H9 (cell line): ENCODE measurements around the gene USH2A. TPM values are rescaled to one million over a fixed set of nuclear protein-coding genes. Genes with fewer than 3 reads are reported as not detected.

Experiments
- DNase-seq: peaks from one replicate; pipeline ENCODE4 v3.0.0-alpha.2; 2017
- H2AFZ ChIP-seq: one replicate; pipeline ENCODE4 v1.6.1; 2013; ENCODE audit warnings: mild to moderate bottlenecking, low read length, control low read depth, moderate library complexity
- H2AK5ac ChIP-seq: 2 replicates; pipeline ENCODE4 v1.6.1; 2013; ENCODE audit warnings: low read length, control low read depth, mixed read lengths; ENCODE audit not compliant: insufficient read length
- H2BK120ac ChIP-seq: one replicate; pipeline ENCODE4 v1.6.1; 2013; ENCODE audit warnings: low read depth, mild to moderate bottlenecking, low read length, control low read depth, inconsistent platforms; ENCODE audit not compliant: poor library complexity, severe bottlenecking
- H2BK12ac ChIP-seq: 2 replicates; pipeline ENCODE4 v1.6.1; 2013; ENCODE audit warnings: low read length, control low read depth, mixed read lengths, low read depth; ENCODE audit not compliant: insufficient read length
- H2BK15ac ChIP-seq: 2 replicates; pipeline ENCODE4 v1.6.1; 2013; ENCODE audit warnings: low read depth, low read length, control low read depth
- H2BK20ac ChIP-seq: one replicate; pipeline ENCODE4 v1.6.1; 2013; ENCODE audit warnings: low read depth, mild to moderate bottlenecking, low read length, control low read depth, inconsistent platforms; ENCODE audit not compliant: poor library complexity, severe bottlenecking
- H2BK5ac ChIP-seq: 2 replicates; pipeline ENCODE4 v1.6.1; 2013; ENCODE audit warnings: low read length, control low read depth, mixed read lengths; ENCODE audit not compliant: insufficient read length
- H3K14ac ChIP-seq: 2 replicates; pipeline ENCODE4 v1.6.1; 2013; ENCODE audit warnings: low read length, control low read depth; ENCODE audit not compliant: insufficient read depth
- H3K18ac ChIP-seq: 2 replicates; pipeline ENCODE4 v1.6.1; 2013; ENCODE audit warnings: low read depth, mild to moderate bottlenecking, mixed read lengths, low read length, control low read depth; ENCODE audit not compliant: insufficient read length
- H3K23ac ChIP-seq: 2 replicates; pipeline ENCODE4 v1.6.1; 2013; ENCODE audit warnings: low read length, control low read depth, mixed read lengths, low read depth; ENCODE audit not compliant: insufficient read length
- H3K23me2 ChIP-seq: 2 replicates; pipeline ENCODE4 v1.6.1; 2013; ENCODE audit warnings: low read depth, mild to moderate bottlenecking, mixed read lengths, low read length, control low read depth; ENCODE audit not compliant: insufficient read length, poor library complexity, severe bottlenecking
- H3K27ac ChIP-seq: 2 replicates; pipeline ENCODE4 v1.5.1; 2013; ENCODE audit warnings: low read length, control low read depth, mixed read lengths, low read depth; ENCODE audit not compliant: insufficient read length
- H3K27me3 ChIP-seq: 2 replicates; pipeline ENCODE4 v1.6.1; 2013; ENCODE audit warnings: low read length, control low read depth, inconsistent platforms; ENCODE audit not compliant: insufficient read depth
- H3K4ac ChIP-seq: 2 replicates; pipeline ENCODE4 v1.6.1; 2013; ENCODE audit warnings: low read depth, mild to moderate bottlenecking, control low read depth, inconsistent platforms, low read length, moderate library complexity
- H3K4me1 ChIP-seq: 2 replicates; pipeline ENCODE4 v1.6.1; 2013; ENCODE audit warnings: low read length, control low read depth, inconsistent platforms; ENCODE audit not compliant: insufficient read depth
- H3K4me2 ChIP-seq: 2 replicates; pipeline ENCODE4 v1.6.1; 2013; ENCODE audit warnings: low read length, control low read depth, mixed read lengths; ENCODE audit not compliant: insufficient read length, insufficient read depth
- H3K56ac ChIP-seq: 2 replicates; pipeline ENCODE4 v1.6.1; 2013; ENCODE audit warnings: low read depth, mild to moderate bottlenecking, mixed read lengths, low read length, control low read depth; ENCODE audit not compliant: insufficient read length
- H3K79me1 ChIP-seq: 2 replicates; pipeline ENCODE4 v1.6.1; 2013; ENCODE audit warnings: low read depth, mild to moderate bottlenecking, moderate library complexity, low read length, control low read depth, inconsistent platforms; ENCODE audit not compliant: insufficient read depth, poor library complexity, severe bottlenecking
- H3K79me2 ChIP-seq: 2 replicates; pipeline ENCODE4 v1.6.1; 2013; ENCODE audit warnings: low read length, control low read depth, inconsistent platforms; ENCODE audit not compliant: insufficient read depth
- H3K9ac ChIP-seq: 2 replicates; pipeline ENCODE4 v1.6.1; 2013; ENCODE audit warnings: low read length, control low read depth, mixed read lengths; ENCODE audit not compliant: insufficient read length; ENCODE audit errors: extremely low read depth
- H3K9me3 ChIP-seq: one replicate; pipeline ENCODE4 v1.6.1; 2013; ENCODE audit warnings: low read depth, low read length, inconsistent platforms; ENCODE audit not compliant: control insufficient read depth
- H3T11ph ChIP-seq: one replicate; pipeline ENCODE4 v1.6.1; 2013; ENCODE audit warnings: mild to moderate bottlenecking, low read length, control low read depth, inconsistent platforms
- H4K20me1 ChIP-seq: one replicate; pipeline ENCODE4 v1.6.1; 2013; ENCODE audit not compliant: control insufficient read depth, insufficient read length, insufficient read depth
- H4K5ac ChIP-seq: 2 replicates; pipeline ENCODE4 v1.6.1; 2013; ENCODE audit warnings: low read depth, mild to moderate bottlenecking, mixed read lengths, low read length, control low read depth; ENCODE audit not compliant: insufficient read length
- H4K8ac ChIP-seq: replicated peaks from 2 replicates; pipeline ENCODE4 v1.6.1; 2013; ENCODE audit warnings: low read length, control low read depth, mixed read lengths, low read depth; ENCODE audit not compliant: insufficient read length
- H4K91ac ChIP-seq: 2 replicates; pipeline ENCODE4 v1.6.1; 2013; ENCODE audit warnings: low read depth, mild to moderate bottlenecking, moderate library complexity, mixed read lengths, low read length, control low read depth; ENCODE audit not compliant: insufficient read length
- H3K27ac Mint-ChIP-seq, 3 experiments: 2 replicates in 2 of 3; 3 replicates in 1 of 3; pipeline ENCODE4 v1.8.0; 2020 to 2021; ENCODE audit warnings: mixed read lengths in 3 of 3, mild to moderate bottlenecking in 1 of 3, moderate library complexity in 1 of 3
- H3K27me3 Mint-ChIP-seq: 2 replicates; pipeline ENCODE4 v1.8.0; 2021; ENCODE audit warnings: low read depth, mild to moderate bottlenecking, moderate library complexity, mixed read lengths
- H3K36me3 Mint-ChIP-seq, 3 experiments: 2 replicates in 2 of 3; 3 replicates in 1 of 3; pipeline ENCODE4 v1.8.0; 2020 to 2021; ENCODE audit warnings: low read depth in 3 of 3, mixed read lengths in 3 of 3; ENCODE audit not compliant: insufficient read depth in 1 of 3
- H3K4me1 Mint-ChIP-seq, 2 experiments: 2 replicates each; pipeline ENCODE4 v1.8.0; 2020; ENCODE audit warnings: mixed read lengths in 2 of 2
- H3K4me3 Mint-ChIP-seq, 2 experiments: 2 replicates in 1 of 2; 3 replicates in 1 of 2; pipeline ENCODE4 v1.8.0; 2020 to 2021; ENCODE audit warnings: mild to moderate bottlenecking in 2 of 2, mixed read lengths in 2 of 2, moderate library complexity in 1 of 2
- H3K9me3 Mint-ChIP-seq, 2 experiments: 2 replicates in 1 of 2; 3 replicates in 1 of 2; pipeline ENCODE4 v1.8.0; 2020; ENCODE audit warnings: mild to moderate bottlenecking in 2 of 2, mixed read lengths in 2 of 2, moderate library complexity in 1 of 2
- total RNA-seq: library from RNA; stranded (reverse); gene quantifications from 2 replicates; pipeline ENCODE4 v1.2.1, GENCODE V29; 2021
- TF ChIP-seq, protein P1 (sequence below): fragments of 200-600 bp; sonication (generic); conservative IDR thresholded peaks from 3 replicates; pipeline ENCODE4 v1.8.0; 2021; ENCODE audit warnings: antibody characterized with exemption, mild to moderate bottlenecking

The USH2A gene
- total RNA-seq, 1 experiment from 2014 or later = 0.11 TPM

DNA sequence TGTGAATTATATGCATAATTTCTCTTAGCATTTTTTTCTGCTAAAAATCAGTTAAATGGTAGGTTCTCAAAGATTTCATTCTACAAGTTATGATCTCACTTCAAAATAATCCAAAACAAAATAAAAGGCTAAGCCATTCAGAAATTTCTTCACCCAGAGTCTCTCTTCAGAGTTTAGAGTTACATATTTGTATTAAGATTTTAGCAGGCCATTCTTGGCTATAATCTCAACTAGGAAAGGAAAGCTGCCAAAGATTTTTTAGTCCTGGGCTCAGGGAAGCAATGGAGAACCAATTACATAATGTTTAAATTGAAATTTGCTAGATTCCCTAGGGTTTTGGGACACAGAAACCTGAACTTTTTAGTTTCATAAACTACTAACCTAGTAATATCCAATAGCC lies 245.0 kb downstream of the USH2A start:
- no peak overlapping the region for H3K4me2 ChIP-seq
- H2BK12ac ChIP-seq = no peak overlapping the region
- H3K4ac ChIP-seq = no peak overlapping the region
- no peaks in the 10 kb centered on the region for H3K79me2 ChIP-seq
- no peak overlapping the region for H3K27ac Mint-ChIP-seq
- no peak overlapping the region for H3K56ac ChIP-seq
- H2BK15ac ChIP-seq = no peak overlapping the region
- no peak for DNase-seq
- H3K27ac ChIP-seq = no peak overlapping the region
- no peak overlapping the region for H3K14ac ChIP-seq
- H3K27me3 Mint-ChIP-seq = no peaks in the 10 kb centered on the region
- no peak overlapping the region for H2AK5ac ChIP-seq
- no peak overlapping the region for H3T11ph ChIP-seq
- no peaks in the 10 kb centered on the region for H3K9me3 Mint-ChIP-seq
- 0 out of 2 replicates have a peak, but pooled peaks cover 3% of the 10 kb centered on the region for H3K4me1 ChIP-seq
- no peak overlapping the region for H4K8ac ChIP-seq
- H2BK20ac ChIP-seq = no peak overlapping the region
- H3K9ac ChIP-seq = no peak overlapping the region
- no peaks in the 10 kb centered on the region for H3K9me3 ChIP-seq
- TF ChIP-seq, protein P1, sequence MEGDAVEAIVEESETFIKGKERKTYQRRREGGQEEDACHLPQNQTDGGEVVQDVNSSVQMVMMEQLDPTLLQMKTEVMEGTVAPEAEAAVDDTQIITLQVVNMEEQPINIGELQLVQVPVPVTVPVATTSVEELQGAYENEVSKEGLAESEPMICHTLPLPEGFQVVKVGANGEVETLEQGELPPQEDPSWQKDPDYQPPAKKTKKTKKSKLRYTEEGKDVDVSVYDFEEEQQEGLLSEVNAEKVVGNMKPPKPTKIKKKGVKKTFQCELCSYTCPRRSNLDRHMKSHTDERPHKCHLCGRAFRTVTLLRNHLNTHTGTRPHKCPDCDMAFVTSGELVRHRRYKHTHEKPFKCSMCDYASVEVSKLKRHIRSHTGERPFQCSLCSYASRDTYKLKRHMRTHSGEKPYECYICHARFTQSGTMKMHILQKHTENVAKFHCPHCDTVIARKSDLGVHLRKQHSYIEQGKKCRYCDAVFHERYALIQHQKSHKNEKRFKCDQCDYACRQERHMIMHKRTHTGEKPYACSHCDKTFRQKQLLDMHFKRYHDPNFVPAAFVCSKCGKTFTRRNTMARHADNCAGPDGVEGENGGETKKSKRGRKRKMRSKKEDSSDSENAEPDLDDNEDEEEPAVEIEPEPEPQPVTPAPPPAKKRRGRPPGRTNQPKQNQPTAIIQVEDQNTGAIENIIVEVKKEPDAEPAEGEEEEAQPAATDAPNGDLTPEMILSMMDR = no peak
- H3K4me1 Mint-ChIP-seq = peaks cover 11 to 18% of the 10 kb centered on the region in 2 experiments
- no peaks in the 10 kb centered on the region for H4K20me1 ChIP-seq
- H3K18ac ChIP-seq = no peak overlapping the region
- H3K23ac ChIP-seq = no peak overlapping the region
- no peak overlapping the region for H3K4me3 Mint-ChIP-seq
- no peak overlapping the region for H2AFZ ChIP-seq
- no peak overlapping the region for H2BK5ac ChIP-seq
- no peak overlapping the region for H2BK120ac ChIP-seq
- no peaks in the 10 kb centered on the region for H3K27me3 ChIP-seq
- no peaks in the 10 kb centered on the region for H3K79me1 ChIP-seq
- no peaks in the 10 kb centered on the region for H3K23me2 ChIP-seq
- H4K91ac ChIP-seq = no peak overlapping the region
- no peaks in the 10 kb centered on the region for H3K36me3 Mint-ChIP-seq
- no peak overlapping the region for H4K5ac ChIP-seq
